DND-41 (cell line): ENCODE data around the gene SLC15A4.

ENCODE experiments used
- EZH2 ChIP-seq: IDR thresholded peaks from 3 replicates; pipeline ENCODE4 v1.6.1; 2012; ENCODE audit warnings: borderline replicate concordance, low read depth, mild to moderate bottlenecking, moderate library complexity, low read length, inconsistent platforms; ENCODE audit not compliant: severe bottlenecking
- TF ChIP-seq, protein P1 (sequence below): IDR thresholded peaks from 2 replicates; pipeline ENCODE4 v1.5.1; 2012; ENCODE audit warnings: borderline replicate concordance, low read length, moderate library complexity, mild to moderate bottlenecking; ENCODE audit not compliant: poor library complexity, severe bottlenecking; ENCODE audit errors: extremely low read depth

- TF ChIP-seq, protein P1, sequence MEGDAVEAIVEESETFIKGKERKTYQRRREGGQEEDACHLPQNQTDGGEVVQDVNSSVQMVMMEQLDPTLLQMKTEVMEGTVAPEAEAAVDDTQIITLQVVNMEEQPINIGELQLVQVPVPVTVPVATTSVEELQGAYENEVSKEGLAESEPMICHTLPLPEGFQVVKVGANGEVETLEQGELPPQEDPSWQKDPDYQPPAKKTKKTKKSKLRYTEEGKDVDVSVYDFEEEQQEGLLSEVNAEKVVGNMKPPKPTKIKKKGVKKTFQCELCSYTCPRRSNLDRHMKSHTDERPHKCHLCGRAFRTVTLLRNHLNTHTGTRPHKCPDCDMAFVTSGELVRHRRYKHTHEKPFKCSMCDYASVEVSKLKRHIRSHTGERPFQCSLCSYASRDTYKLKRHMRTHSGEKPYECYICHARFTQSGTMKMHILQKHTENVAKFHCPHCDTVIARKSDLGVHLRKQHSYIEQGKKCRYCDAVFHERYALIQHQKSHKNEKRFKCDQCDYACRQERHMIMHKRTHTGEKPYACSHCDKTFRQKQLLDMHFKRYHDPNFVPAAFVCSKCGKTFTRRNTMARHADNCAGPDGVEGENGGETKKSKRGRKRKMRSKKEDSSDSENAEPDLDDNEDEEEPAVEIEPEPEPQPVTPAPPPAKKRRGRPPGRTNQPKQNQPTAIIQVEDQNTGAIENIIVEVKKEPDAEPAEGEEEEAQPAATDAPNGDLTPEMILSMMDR: no peak
- TF ChIP-seq EZH2: no peak
Measured at GRCh38 chr12:128795530-128796361, 28.0 kb downstream of the SLC15A4 start.
